ENCODE data around the gene CDH13.

Gene CDH13

DNA sequence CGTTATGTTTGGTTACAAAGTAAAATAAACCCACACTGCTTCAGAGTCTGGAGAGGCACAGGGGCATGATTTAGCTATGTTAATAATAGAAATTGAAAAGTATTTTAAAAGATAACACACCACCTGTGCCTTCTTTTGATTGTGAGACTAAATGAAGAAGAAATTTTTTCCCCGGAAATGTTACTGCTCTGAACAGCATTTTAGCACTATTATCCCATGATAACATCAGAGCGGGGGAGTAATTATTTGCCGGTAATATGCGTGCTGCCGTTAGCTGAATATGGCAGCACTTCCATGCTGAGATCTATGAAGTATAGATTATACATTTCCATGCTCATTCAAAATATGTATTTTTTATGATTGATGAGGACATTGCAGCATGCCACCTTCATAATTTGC, 680.8 kb downstream of the CDH13 start:
- DNase-seq (ENCODE audit: low spot score): no peak

DNA sequence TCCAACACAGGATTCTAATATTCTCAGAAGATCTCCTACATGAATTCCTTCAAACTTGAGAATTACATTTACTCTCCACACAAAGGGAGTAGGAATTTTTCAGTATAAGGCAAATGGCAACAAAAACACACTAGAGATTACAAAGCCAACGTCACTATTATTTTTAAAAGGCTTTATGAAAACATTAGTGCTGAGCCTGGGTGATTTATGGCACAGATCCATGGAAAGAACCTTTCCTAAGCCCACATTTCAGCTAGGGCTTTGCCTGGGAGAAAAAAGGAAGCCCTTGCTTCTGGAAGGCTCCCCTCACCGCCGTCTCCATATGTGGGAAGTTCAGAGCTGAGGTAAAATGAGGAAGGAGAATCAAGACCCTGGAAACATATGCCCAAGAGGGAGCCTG, 681.6 kb downstream of the CDH13 start:
- DNase-seq (ENCODE audit: low spot score): no peak

GRCh38 chr16:83310816-83311215, 684.0 kb downstream of the CDH13 start:
- no peak for DNase-seq (ENCODE audit: low spot score)

GRCh38 chr16:83312015-83312717, 685.4 kb downstream of the CDH13 start:
- no peak for DNase-seq (ENCODE audit: low spot score)

GRCh38 chr16:83312718-83313245, 686.0 kb downstream of the CDH13 start:
- DNase-seq (ENCODE audit: low spot score): no peak

DNA sequence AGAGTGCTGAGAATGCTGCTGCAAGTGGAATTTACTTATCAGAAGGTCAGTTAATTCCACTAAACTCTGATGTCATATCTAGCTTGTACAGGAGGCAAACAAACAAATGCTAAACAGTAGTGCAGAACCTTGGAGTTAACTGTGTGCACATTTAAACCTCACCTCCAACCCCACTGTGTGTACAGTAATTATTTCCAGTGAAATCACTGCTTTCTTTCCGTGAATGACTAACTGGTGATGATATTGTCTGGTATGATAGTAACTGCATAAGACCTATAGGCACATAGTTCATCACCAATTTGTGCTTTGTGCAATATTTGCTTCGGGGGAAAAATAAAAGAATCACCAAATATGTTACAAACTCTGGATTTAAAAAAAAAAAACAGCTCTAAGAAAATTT, 688.5 kb downstream of the CDH13 start:
- no peak for DNase-seq (ENCODE audit: low spot score)

GRCh38 chr16:83316458-83316857, 689.7 kb downstream of the CDH13 start:
- no peak for DNase-seq (ENCODE audit: low spot score)

GRCh38 chr16:83318390-83318789, 691.6 kb downstream of the CDH13 start:
- DNase-seq (ENCODE audit: low spot score): no peak

GRCh38 chr16:83328936-83329335, 702.2 kb downstream of the CDH13 start:
- DNase-seq (ENCODE audit: low spot score): no peak

DNA sequence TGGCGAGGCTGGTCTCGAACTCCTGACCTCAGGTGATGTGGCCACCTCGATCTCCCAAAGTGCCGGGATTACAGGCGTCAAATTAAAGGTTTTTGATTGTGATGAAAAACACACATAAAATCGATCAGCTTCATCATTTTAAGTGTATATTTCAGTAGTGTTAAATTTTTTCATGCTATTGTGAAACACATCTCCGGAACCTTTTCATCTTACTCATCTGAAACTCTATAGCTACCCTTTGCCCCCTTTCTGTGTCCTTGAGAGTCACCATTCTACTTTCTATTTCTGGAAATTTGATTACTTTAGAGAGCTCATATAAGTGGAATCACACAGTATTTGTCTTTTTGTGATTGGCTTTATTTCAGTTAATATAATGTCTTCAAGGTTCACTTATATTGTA, 702.7 kb downstream of the CDH13 start:
- DNase-seq (ENCODE audit: low spot score): no peak

DNA sequence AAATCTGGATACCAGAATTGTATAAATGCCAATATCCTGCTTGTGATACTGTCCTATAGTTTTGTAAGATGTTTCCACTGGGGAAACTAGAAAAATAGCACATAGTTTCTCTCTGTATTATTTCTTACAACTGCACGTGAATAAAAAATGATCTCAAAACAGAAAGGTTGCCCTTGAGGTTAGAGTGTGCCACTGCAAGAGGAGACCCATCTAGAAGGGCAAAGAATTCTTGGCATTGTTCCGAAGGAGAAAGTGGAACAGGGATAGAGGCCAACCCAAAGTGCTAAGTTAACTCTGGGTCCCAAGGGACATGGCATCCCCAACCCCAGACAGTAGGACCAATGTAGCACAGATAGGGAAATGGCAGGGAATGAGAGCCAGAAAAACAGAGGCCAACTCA, 703.5 kb downstream of the CDH13 start:
- no peak for DNase-seq (ENCODE audit: low spot score)

- DNase-seq (ENCODE audit: low spot score): no peak
Measured at GRCh38 chr16:83335076-83335475, 708.3 kb downstream of the CDH13 start.

GRCh38 chr16:83336603-83337002, 709.8 kb downstream of the CDH13 start:
- no peak for DNase-seq (ENCODE audit: low spot score)

DNA sequence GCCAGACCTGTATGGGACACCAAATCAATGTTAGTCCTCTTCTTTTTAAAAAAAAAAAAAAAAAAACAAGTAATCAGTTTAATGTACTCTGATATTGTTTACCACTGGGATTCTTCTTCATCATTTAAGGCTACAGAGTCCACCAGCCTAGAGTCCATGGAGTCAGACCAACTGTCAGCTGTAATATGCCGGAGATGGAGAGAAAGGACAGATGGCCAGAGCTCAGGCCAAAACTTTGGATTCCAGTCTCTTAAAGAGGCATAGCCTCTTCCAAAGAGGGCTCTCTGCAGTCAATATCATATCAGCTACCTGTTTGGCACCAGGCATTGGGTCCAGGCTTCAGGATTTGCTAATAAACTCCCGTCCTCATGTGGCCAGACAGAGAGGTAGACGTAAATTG, 711.4 kb downstream of the CDH13 start:
- DNase-seq (ENCODE audit: low spot score): no peak

DNA sequence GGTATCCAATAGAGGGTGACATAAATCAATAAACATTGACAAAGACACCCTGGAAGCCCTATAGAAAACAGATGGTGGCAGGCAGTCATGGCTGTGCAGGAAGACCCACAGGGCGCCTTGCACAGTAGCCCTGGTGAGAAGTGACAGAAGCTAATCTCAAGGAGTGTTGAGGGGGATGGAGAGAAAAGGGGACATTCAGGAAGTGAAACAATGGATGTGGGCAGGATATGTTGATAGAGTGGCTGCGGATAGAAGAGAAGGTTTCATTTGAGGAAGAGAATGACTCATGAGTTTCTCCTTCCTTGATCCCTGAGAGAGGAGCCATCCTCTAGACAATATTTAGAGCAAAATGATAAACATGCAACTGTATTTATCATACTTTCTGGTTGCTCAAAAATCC, 712.2 kb downstream of the CDH13 start:
- no peak for DNase-seq (ENCODE audit: low spot score)

GRCh38 chr16:83343935-83344366, 717.2 kb downstream of the CDH13 start:
- DNase-seq (ENCODE audit: low spot score): no peak

GRCh38 chr16:83345846-83346640, 719.3 kb downstream of the CDH13 start:
- no peak for DNase-seq (ENCODE audit: low spot score)

DNA sequence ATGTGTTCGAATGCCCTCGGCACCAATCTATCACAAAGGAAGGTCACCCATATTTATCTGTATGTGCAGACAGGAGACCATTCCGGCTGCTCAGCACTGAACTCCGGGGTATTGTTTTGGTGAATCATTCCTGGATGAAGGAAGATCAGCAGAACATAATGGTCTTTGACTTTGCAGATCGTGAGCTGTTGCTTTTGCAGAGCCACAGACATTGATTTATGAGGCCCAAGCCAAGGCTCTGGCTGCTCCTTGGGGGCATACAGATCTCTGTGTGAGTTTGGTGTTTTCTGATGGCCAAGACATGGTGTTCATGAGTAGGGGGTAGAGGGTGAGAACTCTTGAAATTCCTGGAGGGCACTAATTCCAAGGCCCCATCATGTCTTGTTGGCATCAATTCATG, 722.2 kb downstream of the CDH13 start:
- DNase-seq (ENCODE audit: low spot score): no peak

- DNase-seq (ENCODE audit: low spot score): no peak
Measured at GRCh38 chr16:83350481-83350880, 723.7 kb downstream of the CDH13 start.

DNA sequence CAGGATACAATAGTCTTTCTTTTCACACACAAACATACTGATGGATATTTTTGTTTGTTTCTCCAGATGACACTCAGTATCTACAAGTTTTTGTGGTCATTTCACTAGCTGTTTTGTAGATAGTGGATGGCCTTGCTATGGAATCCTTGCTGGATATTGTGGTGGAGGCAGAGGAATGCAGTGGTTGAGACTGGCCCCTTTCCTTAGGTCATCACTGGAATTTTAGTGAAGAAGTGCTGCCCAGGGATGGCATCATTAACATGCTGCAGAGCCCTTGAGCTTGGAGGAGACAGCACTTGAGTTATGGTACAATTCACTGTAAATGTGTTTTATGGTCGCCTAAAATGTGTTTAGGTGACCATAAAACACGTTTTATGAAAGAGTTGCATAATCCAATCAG, 725.1 kb downstream of the CDH13 start:
- no peak for DNase-seq (ENCODE audit: low spot score)

DNA sequence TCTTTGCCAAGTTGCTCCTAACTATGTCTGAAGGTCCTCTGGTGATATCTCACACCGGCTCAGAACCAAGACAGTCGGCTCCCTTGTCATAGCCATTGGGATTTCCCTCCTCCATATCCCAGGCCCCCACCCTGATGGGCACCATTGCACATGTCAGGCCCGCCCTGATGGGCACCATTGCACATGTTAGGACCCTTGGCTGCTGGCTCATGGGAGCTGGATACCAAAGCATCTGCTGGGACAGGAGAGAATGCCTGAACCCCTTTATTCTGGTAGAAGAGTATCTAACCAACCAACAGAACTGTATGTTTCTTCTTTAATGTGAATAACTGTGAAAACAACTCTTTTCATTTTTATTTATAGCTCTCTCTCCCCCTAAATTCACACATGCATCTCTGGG, 726.5 kb downstream of the CDH13 start:
- no peak for DNase-seq (ENCODE audit: low spot score)

DNA sequence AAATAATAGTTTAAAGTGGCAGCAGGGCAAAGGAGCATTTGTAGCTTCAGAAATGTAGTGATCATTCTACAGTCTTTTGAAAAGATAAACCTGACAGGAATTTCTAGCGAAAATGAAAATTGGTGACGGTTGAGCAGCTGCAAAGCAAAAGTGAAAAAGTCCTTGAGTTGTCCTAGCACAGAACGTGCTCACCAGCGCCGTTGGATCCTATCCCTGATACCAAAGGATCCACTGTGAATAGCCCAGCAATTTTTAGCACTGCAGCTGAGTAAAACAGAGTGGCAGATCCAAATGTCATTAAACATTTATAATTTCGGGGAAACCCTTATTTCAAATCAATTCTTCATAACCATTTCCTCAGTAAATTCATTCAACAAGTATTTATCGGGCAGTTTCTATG, 727.2 kb downstream of the CDH13 start:
- no peak for DNase-seq (ENCODE audit: low spot score)

- no peak for DNase-seq (ENCODE audit: low spot score)
Measured at GRCh38 chr16:83355570-83356218, 728.9 kb downstream of the CDH13 start.

All from COLO829 (cell line).